ENCODE measurements around the gene MRPS31. TPM values are rescaled to one million over a fixed set of nuclear protein-coding genes. Genes with fewer than 3 reads are reported as not detected.
"Not testable (repeated sequence)": the region's sequence is repeated elsewhere in the genome, so short reads cannot be mapped to it uniquely, and the experiment has no call there.

Gene MRPS31
- total and polyA plus RNA-seq, 2 donors from 2014 or later = 24.3 to 47.3 TPM

DNA sequence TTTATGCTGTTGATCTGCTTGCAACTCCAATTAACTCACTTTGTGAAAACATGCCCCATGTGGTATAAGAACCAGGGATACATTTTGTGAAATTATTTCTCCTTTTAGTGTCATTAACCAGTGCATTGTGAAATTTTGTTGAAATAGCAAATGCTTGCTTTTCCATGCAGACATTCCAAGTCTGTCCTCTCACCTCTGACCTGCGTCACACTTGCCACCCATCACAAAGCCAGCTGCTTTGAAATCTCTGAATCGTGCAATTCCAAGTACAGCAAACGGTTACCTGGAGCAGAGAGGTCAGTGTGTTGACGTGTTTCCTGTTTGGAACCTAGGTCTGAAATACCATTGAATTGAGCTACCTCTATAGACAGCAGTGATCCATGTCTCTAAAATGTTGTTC is 13.6 kb upstream of the MRPS31 start:
- no peak overlapping the region for H3K4me3 ChIP-seq (ENCODE audit: low read length in 3 of 3)
- DNase-seq (no peak), FAIRE-seq (no peak)
- H3K36me3 ChIP-seq (ENCODE audit: control insufficient read depth in 2 of 3, insufficient read depth in 3 of 3, low read length in 3 of 3) = no peaks in the 10 kb centered on the region
- no peak overlapping the region for H3K27ac ChIP-seq (ENCODE audit: low read depth in 2 of 2, low read length in 2 of 2)
- H3K9ac ChIP-seq (ENCODE audit: low read length in 3 of 3) = no peak overlapping the region
- H3K9me3 ChIP-seq (ENCODE audit: control insufficient read depth in 2 of 3, insufficient read depth in 1 of 3, low read length in 3 of 3) = no peaks in the 10 kb centered on the region
- intact Hi-C loops (cut with DNase I) = no loop called here
- TF ChIP-seq, protein P1, sequence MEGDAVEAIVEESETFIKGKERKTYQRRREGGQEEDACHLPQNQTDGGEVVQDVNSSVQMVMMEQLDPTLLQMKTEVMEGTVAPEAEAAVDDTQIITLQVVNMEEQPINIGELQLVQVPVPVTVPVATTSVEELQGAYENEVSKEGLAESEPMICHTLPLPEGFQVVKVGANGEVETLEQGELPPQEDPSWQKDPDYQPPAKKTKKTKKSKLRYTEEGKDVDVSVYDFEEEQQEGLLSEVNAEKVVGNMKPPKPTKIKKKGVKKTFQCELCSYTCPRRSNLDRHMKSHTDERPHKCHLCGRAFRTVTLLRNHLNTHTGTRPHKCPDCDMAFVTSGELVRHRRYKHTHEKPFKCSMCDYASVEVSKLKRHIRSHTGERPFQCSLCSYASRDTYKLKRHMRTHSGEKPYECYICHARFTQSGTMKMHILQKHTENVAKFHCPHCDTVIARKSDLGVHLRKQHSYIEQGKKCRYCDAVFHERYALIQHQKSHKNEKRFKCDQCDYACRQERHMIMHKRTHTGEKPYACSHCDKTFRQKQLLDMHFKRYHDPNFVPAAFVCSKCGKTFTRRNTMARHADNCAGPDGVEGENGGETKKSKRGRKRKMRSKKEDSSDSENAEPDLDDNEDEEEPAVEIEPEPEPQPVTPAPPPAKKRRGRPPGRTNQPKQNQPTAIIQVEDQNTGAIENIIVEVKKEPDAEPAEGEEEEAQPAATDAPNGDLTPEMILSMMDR (IDR thresholded peaks at IDR 0.05; ENCODE audit: borderline replicate concordance, extremely low read depth, insufficient read depth) = no peak
- H3K4me1 ChIP-seq (ENCODE audit: control insufficient read depth in 2 of 3, insufficient read depth in 2 of 3, low read depth in 1 of 3, low read length in 3 of 3) = no peaks in the 10 kb centered on the region
- no peaks in the 10 kb centered on the region for H3K27me3 ChIP-seq (ENCODE audit: control insufficient read depth, insufficient read depth, low read length)

- H3K4me1 ChIP-seq (ENCODE audit: control insufficient read depth in 2 of 3, insufficient read depth in 2 of 3, low read depth in 1 of 3, low read length in 3 of 3); H3K9ac ChIP-seq (ENCODE audit: low read length in 3 of 3); H3K27me3 ChIP-seq (ENCODE audit: control insufficient read depth, insufficient read depth, low read length); H3K9me3 ChIP-seq (ENCODE audit: control insufficient read depth in 2 of 3, insufficient read depth in 1 of 3, low read length in 3 of 3); FAIRE-seq; H3K36me3 ChIP-seq (ENCODE audit: control insufficient read depth in 2 of 3, insufficient read depth in 3 of 3, low read length in 3 of 3); H3K4me3 ChIP-seq (ENCODE audit: low read length in 3 of 3); H3K27ac ChIP-seq (ENCODE audit: low read depth in 2 of 2, low read length in 2 of 2); DNase-seq; intact Hi-C loops (cut with DNase I): not testable (repeated sequence)
These were observed 12.0 kb upstream of the MRPS31 start for GRCh38 chr13:40782971-40783370.

GRCh38 chr13:40781717-40782116 is 10.7 kb upstream of the MRPS31 start:
- TF ChIP-seq, protein P1 (IDR thresholded peaks at IDR 0.05; ENCODE audit: borderline replicate concordance, extremely low read depth, insufficient read depth) = no peak
- DNase-seq (no peak), FAIRE-seq (no peak)
- H3K9me3 ChIP-seq (ENCODE audit: control insufficient read depth in 2 of 3, insufficient read depth in 1 of 3, low read length in 3 of 3) = no peaks in the 10 kb centered on the region
- H3K27ac ChIP-seq (ENCODE audit: low read depth in 2 of 2, low read length in 2 of 2) = no peak overlapping the region
- H3K9ac ChIP-seq (ENCODE audit: low read length in 3 of 3) = no peak overlapping the region
- H3K4me1 ChIP-seq (ENCODE audit: control insufficient read depth in 2 of 3, insufficient read depth in 2 of 3, low read depth in 1 of 3, low read length in 3 of 3) = no peaks in the 10 kb centered on the region
- intact Hi-C loops (cut with DNase I) = no loop called here
- H3K27me3 ChIP-seq (ENCODE audit: control insufficient read depth, insufficient read depth, low read length) = no peaks in the 10 kb centered on the region
- H3K4me3 ChIP-seq (ENCODE audit: low read length in 3 of 3) = no peak overlapping the region
- H3K36me3 ChIP-seq (ENCODE audit: control insufficient read depth in 2 of 3, insufficient read depth in 3 of 3, low read length in 3 of 3) = no peaks in the 10 kb centered on the region

GRCh38 chr13:40780822-40781401 is 9.9 kb upstream of the MRPS31 start:
- H3K9me3 ChIP-seq (ENCODE audit: control insufficient read depth in 2 of 3, insufficient read depth in 1 of 3, low read length in 3 of 3) = no peaks in the 10 kb centered on the region
- H3K36me3 ChIP-seq (ENCODE audit: control insufficient read depth in 2 of 3, insufficient read depth in 3 of 3, low read length in 3 of 3) = no peaks in the 10 kb centered on the region
- no peaks in the 10 kb centered on the region for H3K4me1 ChIP-seq (ENCODE audit: control insufficient read depth in 2 of 3, insufficient read depth in 2 of 3, low read depth in 1 of 3, low read length in 3 of 3)
- intact Hi-C loops (cut with DNase I) = no loop called here
- DNase-seq (no peak), FAIRE-seq (no peak)
- H3K4me3 ChIP-seq (ENCODE audit: low read length in 3 of 3) = no peak overlapping the region
- no peak overlapping the region for H3K27ac ChIP-seq (ENCODE audit: low read depth in 2 of 2, low read length in 2 of 2)
- TF ChIP-seq, protein P1 (IDR thresholded peaks at IDR 0.05; ENCODE audit: borderline replicate concordance, extremely low read depth, insufficient read depth) = no peak
- H3K27me3 ChIP-seq (ENCODE audit: control insufficient read depth, insufficient read depth, low read length) = no peaks in the 10 kb centered on the region
- no peak overlapping the region for H3K9ac ChIP-seq (ENCODE audit: low read length in 3 of 3)
